BJ (cell line): ENCODE data around the gene ATP2A1. TPM values are rescaled to one million over a fixed set of nuclear protein-coding genes. Genes with fewer than 3 reads are reported as not detected.

ENCODE experiments used
- CTCF ChIA-PET: fragments of 350-600 bp; formaldehyde crosslinking; extraction: SDS; loops from one replicate; lab custom pipeline; 2021; ENCODE audit warnings: antibody characterized with exemption, inconsistent platforms; lab: Yijun Ruan, JAX
- POLR2A ChIA-PET: fragments of 300-600 bp; sonication (Branson Sonifier 250); formaldehyde crosslinking; extraction: SDS; loops from one replicate; lab custom pipeline; 2021; ENCODE audit warnings: antibody characterized with exemption; lab: Charles Lee
- DNase-seq: peaks from one replicate; pipeline ENCODE4 v3.0.0-alpha.2; 2011; ENCODE audit warnings: low read depth
- H3K27me3 ChIP-seq: 2 replicates; pipeline ENCODE4 v1.6.0; 2011; ENCODE audit warnings: low read length; ENCODE audit not compliant: control insufficient read depth, insufficient read depth
- H3K36me3 ChIP-seq: 2 replicates; pipeline ENCODE4 v1.5.1; 2011; ENCODE audit warnings: low read length; ENCODE audit not compliant: control insufficient read depth, insufficient read depth
- H3K4me3 ChIP-seq: 2 replicates; pipeline ENCODE4 v1.5.1; 2011; ENCODE audit warnings: low read depth, mild to moderate bottlenecking, control low read depth, low read length
- polyA plus RNA-seq: library from polyadenylated mRNA; depleted of rRNA; stranded (reverse); fragments of >200 nt; gene quantifications from 2 replicates; pipeline ENCODE4 v1.2.3, GENCODE V29; 2011
- TF ChIP-seq, protein P1 (sequence below): IDR thresholded peaks from 2 replicates; pipeline ENCODE4 v1.5.1; 2011; ENCODE audit warnings: low read depth, mild to moderate bottlenecking, control low read depth, inconsistent platforms, low read length, moderate library complexity; ENCODE audit not compliant: insufficient read depth

The ATP2A1 gene
- polyA plus RNA-seq, 1 experiment = 0.44 TPM

DNA sequence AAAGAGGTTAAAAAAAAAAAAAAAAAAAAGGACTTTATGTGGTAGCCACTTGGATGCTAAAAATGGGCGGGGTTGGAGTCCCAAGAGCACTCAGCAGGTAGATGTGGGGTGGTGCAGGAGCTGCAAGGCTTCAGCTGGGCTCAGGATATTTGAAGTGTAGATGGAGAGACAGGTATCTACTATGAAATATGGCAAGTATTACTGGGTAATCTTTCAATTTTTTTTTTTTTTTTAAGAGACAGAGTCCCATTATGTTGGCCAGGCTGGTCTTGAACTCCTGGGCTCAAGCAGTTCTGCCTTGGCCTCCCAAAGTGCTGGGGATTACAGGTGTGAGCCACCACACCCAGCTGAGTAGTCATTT is 39.8 kb upstream of the ATP2A1 start:
- H3K36me3 ChIP-seq = peaks cover 47% of the 10 kb centered on the region
- CTCF ChIA-PET = interaction anchor here (1.2 to 2.5 kb wide), 3 partner anchors 8 to 107 kb away, joined by 3 to 9 read pairs (median 4); partner anchors contain the start of gene TUFM
- TF ChIP-seq, protein P1, sequence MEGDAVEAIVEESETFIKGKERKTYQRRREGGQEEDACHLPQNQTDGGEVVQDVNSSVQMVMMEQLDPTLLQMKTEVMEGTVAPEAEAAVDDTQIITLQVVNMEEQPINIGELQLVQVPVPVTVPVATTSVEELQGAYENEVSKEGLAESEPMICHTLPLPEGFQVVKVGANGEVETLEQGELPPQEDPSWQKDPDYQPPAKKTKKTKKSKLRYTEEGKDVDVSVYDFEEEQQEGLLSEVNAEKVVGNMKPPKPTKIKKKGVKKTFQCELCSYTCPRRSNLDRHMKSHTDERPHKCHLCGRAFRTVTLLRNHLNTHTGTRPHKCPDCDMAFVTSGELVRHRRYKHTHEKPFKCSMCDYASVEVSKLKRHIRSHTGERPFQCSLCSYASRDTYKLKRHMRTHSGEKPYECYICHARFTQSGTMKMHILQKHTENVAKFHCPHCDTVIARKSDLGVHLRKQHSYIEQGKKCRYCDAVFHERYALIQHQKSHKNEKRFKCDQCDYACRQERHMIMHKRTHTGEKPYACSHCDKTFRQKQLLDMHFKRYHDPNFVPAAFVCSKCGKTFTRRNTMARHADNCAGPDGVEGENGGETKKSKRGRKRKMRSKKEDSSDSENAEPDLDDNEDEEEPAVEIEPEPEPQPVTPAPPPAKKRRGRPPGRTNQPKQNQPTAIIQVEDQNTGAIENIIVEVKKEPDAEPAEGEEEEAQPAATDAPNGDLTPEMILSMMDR = no peak

DNA sequence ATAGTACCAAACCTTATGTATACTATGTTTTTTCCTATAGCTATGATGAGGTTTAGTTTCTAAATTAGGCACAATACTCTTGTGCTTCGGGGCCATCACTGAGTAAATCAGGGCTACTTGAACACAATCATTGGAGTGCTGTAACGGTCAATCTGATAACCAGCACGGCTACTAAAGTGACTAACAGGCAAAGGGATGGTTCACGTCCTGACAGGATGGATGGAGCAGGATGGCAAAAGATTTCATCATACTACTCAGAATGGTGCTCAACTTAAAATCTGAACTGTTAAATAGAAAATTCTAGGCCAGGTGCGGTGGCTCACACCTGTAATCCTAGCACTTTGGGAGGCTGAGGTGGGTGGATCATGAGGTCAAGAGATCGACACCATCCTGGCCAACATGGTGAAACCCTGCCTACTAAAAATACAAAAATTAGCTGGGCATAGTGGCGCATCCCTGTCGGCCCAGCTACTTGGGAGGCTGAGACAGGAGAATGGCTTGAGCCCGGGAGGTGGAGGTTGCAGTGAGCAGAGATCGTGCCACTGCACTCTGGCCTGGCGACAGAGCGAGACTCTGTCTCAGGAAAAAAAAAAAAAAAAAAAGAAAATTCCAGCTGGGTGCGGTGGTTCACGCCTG is 39.2 kb upstream of the ATP2A1 start:
- Histone ChIP-seq H3K27me3 (no peaks in the 10 kb centered on the region), H3K4me3 (no peak overlapping the region), H3K36me3 (peaks cover 47% of the 10 kb centered on the region)
- ChIA-PET POLR2A (no interaction called here), CTCF (interaction anchor here (1.2 kb wide), 1 partner anchor 106 kb away, joined by 3 read pairs; no protein-coding TSS in a partner anchor)
- TF ChIP-seq, protein P1 = no peak
- no peak for DNase-seq

More for the DNA sequence above, 39.8 kb upstream of the ATP2A1 start:
- Histone ChIP-seq H3K4me3 (no peak overlapping the region), H3K27me3 (no peaks in the 10 kb centered on the region)
- POLR2A ChIA-PET = no interaction called here
- no peak for DNase-seq

DNA sequence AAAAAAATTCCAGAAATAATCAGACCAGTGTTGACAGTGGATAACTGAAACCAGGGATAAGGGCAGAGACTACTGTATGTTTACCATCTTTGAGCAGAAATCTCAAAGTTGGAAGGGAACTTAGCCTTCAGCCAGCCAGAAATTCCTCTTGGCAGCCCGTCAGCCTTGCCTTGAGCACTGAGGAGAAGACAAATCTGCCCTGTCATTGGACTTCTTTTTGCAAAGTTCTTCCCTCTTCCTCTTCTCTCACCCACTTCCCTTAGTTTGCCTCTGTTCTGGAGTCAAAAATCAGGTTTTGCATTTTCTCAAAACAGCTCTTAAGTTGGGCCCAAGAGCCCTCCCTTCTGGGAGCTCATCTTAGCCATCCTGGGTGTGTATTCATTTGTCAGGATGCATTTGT is 38.4 kb upstream of the ATP2A1 start:
- ChIA-PET POLR2A (no interaction called here), CTCF (no interaction called here)
- H3K4me3 ChIP-seq = no peak overlapping the region
- TF ChIP-seq, protein P1 = no peak
- no peaks in the 10 kb centered on the region for H3K27me3 ChIP-seq
- no peak for DNase-seq
- peaks cover 45% of the 10 kb centered on the region for H3K36me3 ChIP-seq

DNA sequence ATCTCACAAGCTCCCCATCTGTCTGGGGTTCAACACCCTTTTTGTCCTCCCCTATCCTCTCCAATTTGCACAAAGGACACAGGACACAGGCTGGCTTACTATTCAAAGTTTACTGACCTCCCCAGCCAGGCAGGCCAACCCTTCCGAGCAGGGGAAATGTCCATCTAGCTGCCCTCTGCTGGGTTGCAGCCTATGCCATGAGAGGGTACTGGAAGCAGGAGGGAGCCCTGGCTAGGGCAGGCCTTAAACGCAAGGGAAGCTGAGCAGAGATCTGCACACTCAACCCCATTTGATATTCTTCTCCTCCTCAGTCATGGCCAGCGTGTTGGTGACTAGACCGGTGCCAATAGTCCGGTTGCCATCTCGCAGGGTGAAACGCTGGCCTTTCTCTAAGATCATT is 35.6 kb upstream of the ATP2A1 start:
- no peak overlapping the region for H3K4me3 ChIP-seq
- no peak for DNase-seq
- no peaks in the 10 kb centered on the region for H3K27me3 ChIP-seq
- ChIA-PET POLR2A (no interaction called here), CTCF (interaction anchor here (0.7 to 1.4 kb wide), 2 partner anchors 14 to 103 kb away, joined by 3 to 6 read pairs; no protein-coding TSS in a partner anchor)
- peaks cover 29% of the 10 kb centered on the region for H3K36me3 ChIP-seq
- TF ChIP-seq, protein P1 = no peak

DNA sequence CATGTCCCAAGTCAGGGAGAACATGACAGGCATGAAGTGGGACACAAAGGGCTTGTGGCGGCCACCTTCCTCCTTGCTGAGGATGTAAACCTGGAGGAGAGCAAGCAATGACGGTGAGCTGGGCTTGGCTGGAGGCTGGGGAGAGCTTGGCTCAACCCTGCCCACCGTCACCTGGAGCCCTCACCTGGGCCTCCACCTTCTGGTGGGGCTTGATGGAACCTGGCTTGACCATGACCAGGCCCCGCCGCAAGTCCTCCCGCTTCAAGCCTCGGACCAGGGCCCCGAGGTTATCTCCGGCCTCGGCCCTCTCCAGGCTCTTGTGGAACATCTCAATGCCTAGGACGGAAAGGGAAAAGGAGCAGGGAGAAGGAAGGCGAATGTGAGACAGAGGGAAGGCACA is 34.5 kb upstream of the ATP2A1 start:
- no peak for DNase-seq
- Histone ChIP-seq H3K36me3 (peaks cover 25% of the 10 kb centered on the region), H3K27me3 (no peaks in the 10 kb centered on the region), H3K4me3 (no peak overlapping the region)
- ChIA-PET POLR2A (no interaction called here), CTCF (interaction anchor here (1.6 kb wide), 1 partner anchor 20 kb away, joined by 3 read pairs; no protein-coding TSS in a partner anchor)
- TF ChIP-seq, protein P1 = no peak
